HepG2 (cell line): ENCODE data around the gene STARD13. TPM values are rescaled to one million over a fixed set of nuclear protein-coding genes. Genes with fewer than 3 reads are reported as not detected.

Experiments used
- CREM ChIP-seq, 2 experiments: sonication (generic) in 1 of 2; formaldehyde crosslinking in 1 of 2; IDR thresholded peaks; 2 replicates each; pipeline versions ENCODE4 v1.4.0 to v1.6.1; 2016 to 2020; ENCODE audit warnings: antibody characterized with exemption in 1 of 2, mild to moderate bottlenecking in 1 of 2, missing genetic modification reagents in 1 of 2
- FOXJ3 ChIP-seq: sonication (generic); formaldehyde crosslinking; IDR thresholded peaks from 2 replicates; pipeline ENCODE4 v1.4.0; 2020; ENCODE audit warnings: missing genetic modification reagents, mild to moderate bottlenecking, borderline replicate concordance
- HOMEZ ChIP-seq: IDR thresholded peaks from 2 replicates; pipeline ENCODE4 v1.6.1; 2016; ENCODE audit warnings: low read depth
- NAIF1 ChIP-seq: sonication (generic); formaldehyde crosslinking; IDR thresholded peaks from 2 replicates; pipeline ENCODE4 v1.5.0; 2020; ENCODE audit warnings: mild to moderate bottlenecking, missing genetic modification reagents, borderline replicate concordance
- NR1H2 ChIP-seq: sonication (generic); formaldehyde crosslinking; IDR thresholded peaks from 2 replicates; pipeline ENCODE4 v1.8.1; 2022; ENCODE audit warnings: low read depth, missing genetic modification reagents, borderline replicate concordance
- ZNF282 ChIP-seq: fragments of 450-650 bp; IDR thresholded peaks from 2 replicates; pipeline ENCODE4 v1.6.1; 2018; ENCODE audit not compliant: partially characterized antibody
- ZNF468 ChIP-seq: sonication (generic); formaldehyde crosslinking; IDR thresholded peaks from 2 replicates; pipeline ENCODE4 v1.8.0; 2022; ENCODE audit warnings: mild to moderate bottlenecking, moderate library complexity, missing genetic modification reagents
- ZNF563 ChIP-seq: sonication (generic); formaldehyde crosslinking; IDR thresholded peaks from 2 replicates; pipeline ENCODE4 v1.8.0; 2022; ENCODE audit warnings: mild to moderate bottlenecking, moderate library complexity, missing genetic modification reagents
- polyA plus RNA-seq, 8 experiments: library from polyadenylated mRNA; depleted of rRNA in 3 of 8; stranded (reverse) in 7 of 8; unstranded in 1 of 8; fragments of >200 nt; fragmentation: Illumina TruSeq in 4 of 8; extraction: Trizol in 4 of 8; gene quantifications; 2 replicates each; pipeline versions ENCODE4 v1.2.1 to v1.2.3, GENCODE V29; 2011 to 2016; ENCODE audit warnings: low read depth in 4 of 8, missing spikeins in 1 of 8, mixed read lengths in 1 of 8; ENCODE audit not compliant: insufficient read depth in 1 of 8
- total RNA-seq, 5 experiments: library from RNA; depleted of rRNA; stranded (reverse); fragments of >200 nt; fragmentation: Illumina TruSeq; extraction: Trizol; gene quantifications; 2 replicates each; pipeline ENCODE4 v1.2.3, GENCODE V29; 2016; ENCODE audit warnings: low read depth in 1 of 5
- TF ChIP-seq, protein P1 (sequence below): sonication (generic); formaldehyde crosslinking; IDR thresholded peaks from 2 replicates; pipeline ENCODE4 v1.5.0; 2020; ENCODE audit warnings: missing genetic modification reagents
- TF ChIP-seq, protein P2 (sequence below), 2 experiments: fragments of 450-650 bp in 1 of 2; sonication (generic) in 1 of 2; formaldehyde crosslinking in 1 of 2; IDR thresholded peaks; 2 replicates each; pipeline versions ENCODE4 v1.6.1 to v1.8.0; 2016 to 2022; ENCODE audit warnings: antibody characterized with exemption in 1 of 2, mild to moderate bottlenecking in 1 of 2, missing genetic modification reagents in 1 of 2
- TF ChIP-seq, protein P3 (sequence below): fragments of 450-650 bp; IDR thresholded peaks from 2 replicates; pipeline ENCODE4 v1.6.1; 2016
- TF ChIP-seq, protein P4 (sequence below): sonication (generic); formaldehyde crosslinking; IDR thresholded peaks from 2 replicates; pipeline ENCODE4 v1.4.0; 2020; ENCODE audit warnings: missing genetic modification reagents, borderline replicate concordance

The STARD13 gene
- total and polyA plus RNA-seq, 2 of the 13 experiments (the other 11 are each of a cell fraction or from before 2014, with no cell fraction given), result 12.8 to 14.3 TPM

- TF ChIP-seq NAIF1 (CRISPR knock-in tag) (no peak), NR1H2 (CRISPR knock-in tag) (no peak), ZNF468 (CRISPR knock-in tag) (no peak), HOMEZ (CRISPR knock-in tag) (peak; percentile 94), ZNF563 (CRISPR knock-in tag) (no peak), ZNF282 (no peak), CREM (IDR thresholded peaks at IDR 0.05) (peak; percentile 96), CREM (CRISPR knock-in tag; IDR thresholded peaks at IDR 0.05) (no peak), FOXJ3 (CRISPR knock-in tag) (peak; percentile 97)
- TF ChIP-seq, protein P1, sequence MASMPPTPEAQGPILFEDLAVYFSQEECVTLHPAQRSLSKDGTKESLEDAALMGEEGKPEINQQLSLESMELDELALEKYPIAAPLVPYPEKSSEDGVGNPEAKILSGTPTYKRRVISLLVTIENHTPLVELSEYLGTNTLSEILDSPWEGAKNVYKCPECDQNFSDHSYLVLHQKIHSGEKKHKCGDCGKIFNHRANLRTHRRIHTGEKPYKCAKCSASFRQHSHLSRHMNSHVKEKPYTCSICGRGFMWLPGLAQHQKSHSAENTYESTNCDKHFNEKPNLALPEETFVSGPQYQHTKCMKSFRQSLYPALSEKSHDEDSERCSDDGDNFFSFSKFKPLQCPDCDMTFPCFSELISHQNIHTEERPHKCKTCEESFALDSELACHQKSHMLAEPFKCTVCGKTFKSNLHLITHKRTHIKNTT (CRISPR knock-in tag), result no peak
- TF ChIP-seq, protein P2, sequence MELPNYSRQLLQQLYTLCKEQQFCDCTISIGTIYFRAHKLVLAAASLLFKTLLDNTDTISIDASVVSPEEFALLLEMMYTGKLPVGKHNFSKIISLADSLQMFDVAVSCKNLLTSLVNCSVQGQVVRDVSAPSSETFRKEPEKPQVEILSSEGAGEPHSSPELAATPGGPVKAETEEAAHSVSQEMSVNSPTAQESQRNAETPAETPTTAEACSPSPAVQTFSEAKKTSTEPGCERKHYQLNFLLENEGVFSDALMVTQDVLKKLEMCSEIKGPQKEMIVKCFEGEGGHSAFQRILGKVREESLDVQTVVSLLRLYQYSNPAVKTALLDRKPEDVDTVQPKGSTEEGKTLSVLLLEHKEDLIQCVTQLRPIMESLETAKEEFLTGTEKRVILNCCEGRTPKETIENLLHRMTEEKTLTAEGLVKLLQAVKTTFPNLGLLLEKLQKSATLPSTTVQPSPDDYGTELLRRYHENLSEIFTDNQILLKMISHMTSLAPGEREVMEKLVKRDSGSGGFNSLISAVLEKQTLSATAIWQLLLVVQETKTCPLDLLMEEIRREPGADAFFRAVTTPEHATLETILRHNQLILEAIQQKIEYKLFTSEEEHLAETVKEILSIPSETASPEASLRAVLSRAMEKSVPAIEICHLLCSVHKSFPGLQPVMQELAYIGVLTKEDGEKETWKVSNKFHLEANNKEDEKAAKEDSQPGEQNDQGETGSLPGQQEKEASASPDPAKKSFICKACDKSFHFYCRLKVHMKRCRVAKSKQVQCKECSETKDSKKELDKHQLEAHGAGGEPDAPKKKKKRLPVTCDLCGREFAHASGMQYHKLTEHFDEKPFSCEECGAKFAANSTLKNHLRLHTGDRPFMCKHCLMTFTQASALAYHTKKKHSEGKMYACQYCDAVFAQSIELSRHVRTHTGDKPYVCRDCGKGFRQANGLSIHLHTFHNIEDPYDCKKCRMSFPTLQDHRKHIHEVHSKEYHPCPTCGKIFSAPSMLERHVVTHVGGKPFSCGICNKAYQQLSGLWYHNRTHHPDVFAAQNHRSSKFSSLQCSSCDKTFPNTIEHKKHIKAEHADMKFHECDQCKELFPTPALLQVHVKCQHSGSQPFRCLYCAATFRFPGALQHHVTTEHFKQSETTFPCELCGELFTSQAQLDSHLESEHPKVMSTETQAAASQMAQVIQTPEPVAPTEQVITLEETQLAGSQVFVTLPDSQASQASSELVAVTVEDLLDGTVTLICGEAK (IDR thresholded peaks at IDR 0.05), result no peak
- TF ChIP-seq, protein P2 (CRISPR knock-in tag; IDR thresholded peaks at IDR 0.05), result peak; percentile 57; the same call in 1 of the 2 replicates
- TF ChIP-seq, protein P3, sequence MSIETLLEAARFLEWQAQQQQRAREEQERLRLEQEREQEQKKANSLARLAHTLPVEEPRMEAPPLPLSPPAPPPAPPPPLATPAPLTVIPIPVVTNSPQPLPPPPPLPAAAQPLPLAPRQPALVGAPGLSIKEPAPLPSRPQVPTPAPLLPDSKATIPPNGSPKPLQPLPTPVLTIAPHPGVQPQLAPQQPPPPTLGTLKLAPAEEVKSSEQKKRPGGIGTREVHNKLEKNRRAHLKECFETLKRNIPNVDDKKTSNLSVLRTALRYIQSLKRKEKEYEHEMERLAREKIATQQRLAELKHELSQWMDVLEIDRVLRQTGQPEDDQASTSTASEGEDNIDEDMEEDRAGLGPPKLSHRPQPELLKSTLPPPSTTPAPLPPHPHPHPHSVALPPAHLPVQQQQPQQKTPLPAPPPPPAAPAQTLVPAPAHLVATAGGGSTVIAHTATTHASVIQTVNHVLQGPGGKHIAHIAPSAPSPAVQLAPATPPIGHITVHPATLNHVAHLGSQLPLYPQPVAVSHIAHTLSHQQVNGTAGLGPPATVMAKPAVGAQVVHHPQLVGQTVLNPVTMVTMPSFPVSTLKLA, result no peak
- TF ChIP-seq, protein P4, sequence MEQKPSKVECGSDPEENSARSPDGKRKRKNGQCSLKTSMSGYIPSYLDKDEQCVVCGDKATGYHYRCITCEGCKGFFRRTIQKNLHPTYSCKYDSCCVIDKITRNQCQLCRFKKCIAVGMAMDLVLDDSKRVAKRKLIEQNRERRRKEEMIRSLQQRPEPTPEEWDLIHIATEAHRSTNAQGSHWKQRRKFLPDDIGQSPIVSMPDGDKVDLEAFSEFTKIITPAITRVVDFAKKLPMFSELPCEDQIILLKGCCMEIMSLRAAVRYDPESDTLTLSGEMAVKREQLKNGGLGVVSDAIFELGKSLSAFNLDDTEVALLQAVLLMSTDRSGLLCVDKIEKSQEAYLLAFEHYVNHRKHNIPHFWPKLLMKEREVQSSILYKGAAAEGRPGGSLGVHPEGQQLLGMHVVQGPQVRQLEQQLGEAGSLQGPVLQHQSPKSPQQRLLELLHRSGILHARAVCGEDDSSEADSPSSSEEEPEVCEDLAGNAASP (CRISPR knock-in tag), result peak; percentile 90
Measured at GRCh38 chr13:33260168-33261098, 25.1 kb downstream of the STARD13 start (continued).
